ENCODE results near the gene ZNF521. TPM values are rescaled to one million over a fixed set of nuclear protein-coding genes. Genes with fewer than 3 reads are reported as not detected.

ZNF521 gene
- total RNA-seq, 2 experiments from 2014 or later = 0.85 to 2.8 TPM

DNA sequence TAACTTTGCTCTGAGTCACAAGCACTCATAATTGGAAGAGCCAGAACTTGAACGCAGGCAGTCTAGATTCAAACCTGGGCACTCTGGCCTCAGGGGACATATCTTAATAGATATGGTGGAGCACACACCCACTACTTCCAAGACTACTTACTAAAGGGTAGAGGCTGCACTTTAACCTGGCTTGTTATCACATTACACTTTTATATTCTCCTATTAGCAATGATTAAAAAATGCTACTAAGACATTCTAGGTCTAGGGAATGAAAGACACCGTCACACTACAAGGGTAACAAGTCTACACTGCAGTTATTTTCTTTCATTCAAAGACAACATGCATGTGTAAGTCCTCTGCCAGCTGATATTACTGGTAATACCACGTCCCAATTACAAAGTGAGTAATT is 258.8 kb downstream of the ZNF521 start:
- no peaks in the 10 kb centered on the region for H3K79me2 ChIP-seq (ENCODE audit: insufficient read depth, low read depth, low read length)
- H2AFZ ChIP-seq (ENCODE audit: low read length) = no peak overlapping the region
- peaks cover 11% of the 10 kb centered on the region for H3K4me1 ChIP-seq (ENCODE audit: insufficient read depth, low read length, poor library complexity, severe bottlenecking)
- ChIA-PET CTCF (ENCODE audit: unreplicated experiment) (no interaction called here), POLR2A (no interaction called here)
- no peak for DNase-seq (ENCODE audit: low spot score)
- no peaks in the 10 kb centered on the region for H4K20me1 ChIP-seq (ENCODE audit: insufficient read depth, low read length)
- H3K36me3 ChIP-seq (ENCODE audit: insufficient read depth, low read length) = no peaks in the 10 kb centered on the region
- intact Hi-C loops (cut with micrococcal nuclease; ENCODE audit: unreplicated experiment) = loop anchor here (10.0 kb wide), 1 partner anchor 58 kb away; no protein-coding TSS in a partner anchor
- no peak overlapping the region for H3K27ac ChIP-seq (ENCODE audit: low read depth, low read length, poor library complexity, severe bottlenecking)
- H3K4me3 ChIP-seq (ENCODE audit: low read depth, low read length, poor library complexity, severe bottlenecking) = no peak overlapping the region
- H3K9me2 ChIP-seq (ENCODE audit: insufficient read depth, low read length) = no peaks in the 10 kb centered on the region
- H3K4me2 ChIP-seq (ENCODE audit: low read length) = no peak overlapping the region
- BruUV-seq (replicated peaks) = no TSS peak
- no peaks in the 10 kb centered on the region for H3K9me3 ChIP-seq (ENCODE audit: low read length)
- TF ChIP-seq EZH2phosphoT487 (IDR thresholded peaks at IDR 0.05; ENCODE audit: borderline replicate concordance, low read depth, low read length) = no peak
- TF ChIP-seq, protein P1, sequence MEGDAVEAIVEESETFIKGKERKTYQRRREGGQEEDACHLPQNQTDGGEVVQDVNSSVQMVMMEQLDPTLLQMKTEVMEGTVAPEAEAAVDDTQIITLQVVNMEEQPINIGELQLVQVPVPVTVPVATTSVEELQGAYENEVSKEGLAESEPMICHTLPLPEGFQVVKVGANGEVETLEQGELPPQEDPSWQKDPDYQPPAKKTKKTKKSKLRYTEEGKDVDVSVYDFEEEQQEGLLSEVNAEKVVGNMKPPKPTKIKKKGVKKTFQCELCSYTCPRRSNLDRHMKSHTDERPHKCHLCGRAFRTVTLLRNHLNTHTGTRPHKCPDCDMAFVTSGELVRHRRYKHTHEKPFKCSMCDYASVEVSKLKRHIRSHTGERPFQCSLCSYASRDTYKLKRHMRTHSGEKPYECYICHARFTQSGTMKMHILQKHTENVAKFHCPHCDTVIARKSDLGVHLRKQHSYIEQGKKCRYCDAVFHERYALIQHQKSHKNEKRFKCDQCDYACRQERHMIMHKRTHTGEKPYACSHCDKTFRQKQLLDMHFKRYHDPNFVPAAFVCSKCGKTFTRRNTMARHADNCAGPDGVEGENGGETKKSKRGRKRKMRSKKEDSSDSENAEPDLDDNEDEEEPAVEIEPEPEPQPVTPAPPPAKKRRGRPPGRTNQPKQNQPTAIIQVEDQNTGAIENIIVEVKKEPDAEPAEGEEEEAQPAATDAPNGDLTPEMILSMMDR (conservative IDR thresholded peaks at IDR 0.05; ENCODE audit: low read length) = no peak

DNA sequence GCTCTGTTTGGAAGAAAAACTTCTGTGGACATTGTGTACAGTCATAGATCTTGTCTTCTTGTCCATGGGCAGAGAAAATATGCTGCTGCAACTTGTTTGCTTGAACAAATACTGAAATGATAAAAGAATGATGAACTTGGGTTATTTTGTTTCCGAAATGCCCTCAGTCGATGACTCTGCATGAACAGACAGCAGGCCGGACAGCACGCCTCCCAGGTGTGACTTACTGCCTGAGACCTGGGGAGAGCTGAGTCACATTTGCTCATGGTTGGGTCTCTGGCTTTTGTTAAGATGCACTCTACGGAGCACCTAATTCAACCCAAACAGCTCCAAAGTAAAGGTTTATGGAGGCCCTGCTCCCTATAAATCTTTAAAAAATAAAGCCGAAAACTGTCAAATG is 262.5 kb downstream of the ZNF521 start:
- H4K20me1 ChIP-seq (ENCODE audit: insufficient read depth, low read length) = no peaks in the 10 kb centered on the region
- no TSS peak for BruUV-seq (replicated peaks)
- intact Hi-C loops (cut with micrococcal nuclease; ENCODE audit: unreplicated experiment) = no loop called here
- TF ChIP-seq EZH2phosphoT487 (IDR thresholded peaks at IDR 0.05; ENCODE audit: borderline replicate concordance, low read depth, low read length) = no peak
- TF ChIP-seq, protein P1 (conservative IDR thresholded peaks at IDR 0.05; ENCODE audit: low read length) = no peak
- H2AFZ ChIP-seq (ENCODE audit: low read length) = no peak overlapping the region
- no peak overlapping the region for H3K4me3 ChIP-seq (ENCODE audit: low read depth, low read length, poor library complexity, severe bottlenecking)
- CTCF ChIA-PET (ENCODE audit: unreplicated experiment) = no interaction called here
- H3K36me3 ChIP-seq (ENCODE audit: insufficient read depth, low read length) = no peaks in the 10 kb centered on the region
- H3K9me2 ChIP-seq (ENCODE audit: insufficient read depth, low read length) = no peaks in the 10 kb centered on the region
- no peaks in the 10 kb centered on the region for H3K4me1 ChIP-seq (ENCODE audit: insufficient read depth, low read length, poor library complexity, severe bottlenecking)
- DNase-seq (ENCODE audit: low spot score) = no peak
- no peaks in the 10 kb centered on the region for H3K79me2 ChIP-seq (ENCODE audit: insufficient read depth, low read depth, low read length)
- H3K27ac ChIP-seq (ENCODE audit: low read depth, low read length, poor library complexity, severe bottlenecking) = no peak overlapping the region
- H3K4me2 ChIP-seq (ENCODE audit: low read length) = no peak overlapping the region
- POLR2A ChIA-PET = interaction anchor here (1.5 kb wide), 1 partner anchor 13 kb away, joined by 4 read pairs; no protein-coding TSS in a partner anchor
- H3K9me3 ChIP-seq (ENCODE audit: low read length) = no peaks in the 10 kb centered on the region

DNA sequence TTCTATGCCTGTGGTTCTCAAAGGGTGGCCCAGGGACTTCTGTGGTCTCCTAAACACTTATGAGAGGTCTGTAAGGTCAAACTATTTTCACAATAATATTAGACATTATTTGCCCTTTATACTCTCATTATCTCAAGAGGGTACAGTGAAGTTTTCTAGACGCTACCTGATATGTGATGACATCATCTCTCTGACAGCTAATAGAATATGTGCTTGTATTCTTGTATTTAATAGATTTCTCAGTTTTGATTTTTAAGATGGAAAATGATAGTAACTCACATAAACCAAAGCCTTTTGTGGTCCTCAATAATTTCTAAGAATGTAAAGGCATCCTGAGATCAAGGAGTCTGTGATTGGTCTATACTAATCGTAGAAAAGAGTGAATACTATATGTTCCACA is 265.1 kb downstream of the ZNF521 start:
- Histone ChIP-seq H2AFZ (ENCODE audit: low read length) (no peak overlapping the region), H3K4me3 (ENCODE audit: low read depth, low read length, poor library complexity, severe bottlenecking) (no peak overlapping the region), H3K4me2 (ENCODE audit: low read length) (no peak overlapping the region), H3K27ac (ENCODE audit: low read depth, low read length, poor library complexity, severe bottlenecking) (no peak overlapping the region), H3K4me1 (ENCODE audit: insufficient read depth, low read length, poor library complexity, severe bottlenecking) (peaks cover 4% of the 10 kb centered on the region), H3K9me3 (ENCODE audit: low read length) (no peaks in the 10 kb centered on the region), H4K20me1 (ENCODE audit: insufficient read depth, low read length) (no peaks in the 10 kb centered on the region), H3K79me2 (ENCODE audit: insufficient read depth, low read depth, low read length) (no peaks in the 10 kb centered on the region), H3K36me3 (ENCODE audit: insufficient read depth, low read length) (no peaks in the 10 kb centered on the region), H3K9me2 (ENCODE audit: insufficient read depth, low read length) (no peaks in the 10 kb centered on the region)
- intact Hi-C loops (cut with micrococcal nuclease; ENCODE audit: unreplicated experiment) = no loop called here
- no TSS peak for BruUV-seq (replicated peaks)
- POLR2A ChIA-PET = interaction anchor here (0.5 kb wide), 1 partner anchor 13 kb away, joined by 5 read pairs; no protein-coding TSS in a partner anchor
- TF ChIP-seq EZH2phosphoT487 (IDR thresholded peaks at IDR 0.05; ENCODE audit: borderline replicate concordance, low read depth, low read length) = no peak
- TF ChIP-seq, protein P1 (conservative IDR thresholded peaks at IDR 0.05; ENCODE audit: low read length) = no peak
- CTCF ChIA-PET (ENCODE audit: unreplicated experiment) = no interaction called here
- no peak for DNase-seq (ENCODE audit: low spot score)

All from OCI-LY7 (cell line).